8988T (cell line): ENCODE measurements around the gene ZCCHC14.
A peak's percentile ranks its signal among the peaks of the same experiment; 100 is the strongest.

Source experiments
- DNase-seq: peaks from one replicate; pipeline ENCODE4 v3.0.0; 2011

ZCCHC14 gene

DNA sequence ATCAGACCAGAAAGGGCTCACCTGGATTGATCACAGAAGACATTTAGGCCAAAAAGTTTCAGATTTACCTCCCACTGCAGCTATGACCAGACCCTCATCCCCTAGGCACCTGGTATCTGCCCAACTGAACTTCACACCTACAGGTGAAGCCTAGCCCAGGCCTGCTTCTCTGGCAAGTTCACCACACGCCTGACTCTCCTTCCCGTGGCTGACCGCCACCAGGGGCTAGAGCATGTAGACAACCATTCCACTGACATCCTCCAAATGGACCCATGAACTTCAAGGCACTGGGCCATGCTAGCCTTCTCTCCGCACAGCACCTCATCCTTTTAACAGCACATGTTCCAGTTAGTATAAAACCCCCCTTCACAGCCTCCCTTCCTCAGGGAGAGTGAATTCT, 18.8 kb downstream of the ZCCHC14 start:
- DNase-seq: no peak

DNA sequence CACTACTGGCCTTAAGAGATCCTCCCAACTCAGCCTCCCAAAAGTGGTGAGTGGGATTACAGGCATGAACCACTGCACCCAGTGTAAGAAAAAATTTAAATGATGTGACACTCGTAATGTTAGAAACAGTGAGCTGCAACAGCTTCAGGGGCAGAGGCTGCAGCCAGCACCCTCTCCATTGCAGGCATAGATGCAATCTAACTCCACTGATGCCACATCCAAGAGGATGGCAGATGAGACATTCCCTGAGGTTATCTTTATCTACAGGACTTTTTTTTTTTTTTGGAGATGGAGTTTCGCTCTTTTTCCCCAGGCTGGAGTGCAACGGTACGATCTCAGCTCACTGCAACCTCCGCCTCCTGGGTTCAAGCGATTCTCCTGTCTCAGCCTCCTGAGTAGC, 19.9 kb downstream of the ZCCHC14 start:
- no peak for DNase-seq

GRCh38 chr16:87472142-87472778, 20.6 kb downstream of the ZCCHC14 start:
- DNase-seq: no peak

DNA sequence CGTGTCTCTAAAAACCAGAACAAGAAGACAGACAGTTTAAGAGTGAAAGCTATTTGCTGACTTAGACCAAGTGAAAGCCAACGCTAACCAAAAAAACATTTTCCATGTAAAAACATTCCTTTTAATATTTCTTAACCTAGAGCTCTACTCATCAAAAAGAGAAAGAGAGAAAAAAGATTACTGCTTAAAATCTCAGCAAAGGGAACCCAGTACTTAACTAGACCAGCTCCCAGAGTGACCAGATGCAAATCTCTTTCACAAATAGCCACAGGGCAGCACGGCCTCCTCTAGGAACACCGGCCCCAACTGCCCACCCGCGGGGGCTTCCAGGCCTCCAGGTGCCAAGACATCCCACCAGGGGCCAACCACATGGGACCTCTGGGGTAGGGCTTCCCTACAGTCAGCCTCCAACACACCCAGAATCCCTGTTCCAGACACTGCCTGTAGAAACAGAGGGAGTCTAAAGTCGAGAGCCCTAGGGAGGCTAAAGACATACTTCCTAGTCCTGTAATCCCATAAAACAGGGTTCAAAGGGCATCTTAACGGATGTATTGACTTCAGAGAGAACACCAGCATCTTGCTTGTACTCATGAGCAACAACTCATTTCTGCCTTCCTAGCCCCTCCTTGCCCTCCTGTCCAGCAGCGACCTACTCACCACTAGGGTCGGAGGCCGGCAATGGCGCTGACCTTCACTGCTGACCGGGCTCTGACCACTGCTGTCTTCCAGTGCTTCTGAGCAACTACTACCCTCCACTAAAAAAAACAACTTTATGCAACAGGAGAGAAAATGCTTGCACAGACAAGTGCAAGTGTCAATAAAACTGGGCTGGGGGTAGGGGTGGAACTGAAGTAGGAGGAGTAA, 21.3 kb downstream of the ZCCHC14 start:
- no peak for DNase-seq

DNA sequence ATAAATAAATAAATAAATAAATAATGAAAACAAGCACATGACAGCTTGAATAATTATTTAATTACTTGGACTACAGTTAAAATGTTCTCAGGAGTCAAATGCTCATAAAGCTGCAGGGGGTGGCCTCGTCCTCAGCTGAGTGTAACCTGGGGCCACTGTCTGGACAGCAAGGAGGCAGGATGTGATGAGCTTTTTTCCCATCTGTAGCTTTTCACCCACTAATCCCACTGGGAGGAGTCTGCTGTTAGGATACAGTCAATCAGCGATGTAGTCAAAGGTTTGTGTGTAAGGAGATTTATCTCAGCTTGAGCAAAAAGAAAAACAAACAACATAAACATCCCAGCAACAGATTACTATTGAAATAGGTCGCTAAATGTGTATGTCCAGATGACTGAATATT, 22.5 kb downstream of the ZCCHC14 start:
- no peak for DNase-seq

DNA sequence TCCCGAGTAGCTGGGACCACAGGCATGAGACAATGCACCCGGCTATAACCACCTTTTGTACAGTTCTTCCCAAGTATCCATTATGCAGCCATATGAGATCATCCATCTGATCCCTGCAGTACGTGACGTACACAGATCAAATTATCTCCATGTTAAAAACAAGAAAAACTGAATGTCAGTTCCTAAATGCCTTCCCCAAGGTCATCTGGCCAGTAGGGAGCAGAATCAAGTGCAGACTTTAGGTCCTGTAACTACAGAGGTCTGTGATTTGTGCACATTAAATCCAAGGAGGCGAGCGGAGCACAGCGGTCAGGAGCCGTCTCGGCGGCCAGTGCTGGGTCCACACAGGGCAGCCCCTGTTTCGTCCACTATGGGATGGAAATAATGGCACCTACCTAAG, 23.7 kb downstream of the ZCCHC14 start:
- no peak for DNase-seq

DNA sequence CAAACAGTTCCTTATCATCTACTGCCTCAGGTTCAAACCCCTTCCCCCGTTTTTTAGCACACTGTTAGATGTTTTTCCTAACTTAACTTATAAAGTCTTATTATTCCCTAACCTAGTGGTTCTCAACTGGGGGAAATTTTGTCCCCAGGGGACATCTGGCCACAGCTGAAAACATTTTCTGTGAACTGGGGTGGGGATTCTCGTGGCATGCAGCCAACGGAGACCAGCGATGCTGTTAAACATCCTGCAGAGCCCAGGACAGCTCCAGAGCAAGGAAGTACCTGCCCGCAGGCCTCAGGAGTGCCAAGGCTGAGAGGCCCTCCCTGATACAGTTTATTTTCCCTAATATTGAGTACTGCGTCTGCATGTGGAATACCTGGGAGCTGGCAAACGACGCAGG, 24.3 kb downstream of the ZCCHC14 start:
- DNase-seq: no peak

- no peak for DNase-seq
Measured at GRCh38 chr16:87466975-87467501, 25.8 kb downstream of the ZCCHC14 start.

DNA sequence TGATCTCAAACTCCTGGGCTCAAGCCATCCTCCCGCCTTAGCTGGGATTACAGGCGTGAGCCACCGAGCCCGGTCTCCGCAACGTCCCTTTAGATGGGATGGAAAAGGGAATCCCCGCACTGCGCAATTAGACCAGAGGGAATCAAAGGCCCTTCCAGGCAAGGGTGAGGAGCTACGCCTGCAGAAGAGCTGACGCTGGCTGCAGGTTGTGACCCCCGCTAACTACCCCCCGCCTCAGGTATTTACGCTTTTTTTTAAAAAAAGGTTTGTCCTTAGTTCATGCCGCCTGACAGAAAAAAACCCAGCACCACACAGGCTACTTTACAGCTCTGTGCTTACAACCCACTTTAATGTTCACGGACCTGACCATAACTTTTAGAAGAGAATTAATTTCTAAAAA, 26.9 kb downstream of the ZCCHC14 start:
- no peak for DNase-seq

GRCh38 chr16:87465306-87465705, 27.5 kb downstream of the ZCCHC14 start:
- peak; percentile 60 for DNase-seq

GRCh38 chr16:87464691-87465300, 28.0 kb downstream of the ZCCHC14 start:
- no peak for DNase-seq

DNA sequence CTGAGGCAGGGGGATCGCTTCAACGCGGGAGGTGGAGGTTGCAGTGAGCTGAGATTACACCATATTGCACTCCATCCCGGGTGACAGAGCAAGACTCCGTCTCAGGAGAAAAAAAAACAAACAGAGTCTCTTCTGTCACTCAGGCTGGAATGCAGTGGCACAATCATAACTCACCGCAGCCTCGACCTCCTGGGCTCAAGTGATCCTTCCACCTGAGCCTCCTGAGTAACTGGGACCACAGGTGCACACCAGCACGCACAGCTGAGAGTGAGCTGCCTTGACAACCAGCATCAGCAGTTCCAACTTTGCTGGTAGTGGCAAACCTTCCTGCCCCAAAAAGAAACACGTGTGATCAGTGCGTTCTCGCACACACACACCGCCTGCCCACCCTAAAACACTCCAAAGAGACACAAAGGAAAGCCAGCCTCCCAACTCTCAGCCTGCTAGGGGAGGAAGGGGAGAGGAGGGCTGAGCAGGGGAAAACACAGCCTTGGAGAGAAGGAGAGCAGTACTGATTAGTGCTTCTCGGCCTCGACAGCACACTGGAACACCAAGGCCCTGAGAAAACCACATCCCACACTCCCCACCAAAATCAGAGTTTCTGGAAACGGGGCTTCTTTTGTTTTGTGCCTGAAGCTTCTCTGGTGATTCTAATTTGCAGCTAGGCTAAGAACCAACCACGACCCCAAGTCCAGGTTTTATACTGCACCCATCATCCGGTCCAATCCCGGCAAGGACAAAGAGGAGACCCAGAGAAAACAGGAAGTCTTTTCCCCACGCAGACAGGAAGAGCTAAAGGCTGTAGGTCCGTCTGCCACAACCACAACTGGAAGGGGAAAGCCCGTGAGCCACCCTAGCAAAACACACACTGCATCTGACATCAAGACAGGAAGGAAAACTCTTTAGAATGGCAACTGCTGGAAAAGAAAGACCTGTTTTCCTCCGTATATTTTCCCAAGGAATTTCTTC, 28.8 kb downstream of the ZCCHC14 start:
- DNase-seq: no peak

DNA sequence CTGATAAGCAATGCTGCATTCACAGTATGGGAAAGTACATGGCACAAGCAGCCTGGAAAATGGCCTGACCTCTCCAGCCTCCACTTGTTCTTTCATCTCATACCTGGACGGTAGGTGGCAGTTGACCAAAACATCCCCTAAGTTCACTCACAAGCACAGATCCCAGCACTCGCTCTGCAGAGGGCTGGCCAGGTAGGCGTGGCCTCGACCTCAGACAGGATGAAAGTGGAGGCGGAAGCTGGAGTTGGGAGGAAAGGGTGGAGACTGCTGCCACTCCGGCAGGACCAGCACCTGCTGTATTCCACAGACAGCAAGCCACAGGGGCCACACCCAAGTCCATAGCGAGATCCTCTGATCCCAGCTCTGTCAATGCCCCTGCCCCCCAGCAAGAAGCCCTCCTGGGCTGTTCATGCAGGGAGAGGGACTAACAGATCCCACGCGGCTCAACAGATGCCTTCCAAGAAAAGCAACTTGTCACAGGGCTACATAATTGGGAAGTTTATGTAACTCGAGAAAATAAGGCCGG, 31.3 kb downstream of the ZCCHC14 start:
- peak; percentile 95 for DNase-seq

DNA sequence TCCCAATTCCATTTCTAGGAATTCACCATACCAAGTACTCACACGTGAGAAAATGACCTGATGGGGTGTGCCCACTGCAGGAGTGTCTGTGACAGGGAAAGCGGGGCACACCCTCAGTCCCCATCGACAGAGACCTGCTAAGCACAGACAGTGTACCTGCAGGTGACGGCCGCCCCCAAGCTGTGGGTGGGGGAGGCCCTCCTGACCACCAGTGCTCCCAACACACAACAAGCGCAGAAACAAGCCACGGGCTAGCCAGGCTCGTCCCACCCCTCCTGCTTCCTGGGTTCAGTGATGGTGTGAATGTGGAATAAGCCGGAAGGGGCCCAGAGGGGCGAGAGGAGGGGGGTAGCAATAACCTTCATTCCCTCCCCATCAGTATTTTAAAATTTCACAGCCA, 31.9 kb downstream of the ZCCHC14 start:
- DNase-seq: no peak

GRCh38 chr16:87459833-87460232, 33.0 kb downstream of the ZCCHC14 start:
- DNase-seq: no peak

DNA sequence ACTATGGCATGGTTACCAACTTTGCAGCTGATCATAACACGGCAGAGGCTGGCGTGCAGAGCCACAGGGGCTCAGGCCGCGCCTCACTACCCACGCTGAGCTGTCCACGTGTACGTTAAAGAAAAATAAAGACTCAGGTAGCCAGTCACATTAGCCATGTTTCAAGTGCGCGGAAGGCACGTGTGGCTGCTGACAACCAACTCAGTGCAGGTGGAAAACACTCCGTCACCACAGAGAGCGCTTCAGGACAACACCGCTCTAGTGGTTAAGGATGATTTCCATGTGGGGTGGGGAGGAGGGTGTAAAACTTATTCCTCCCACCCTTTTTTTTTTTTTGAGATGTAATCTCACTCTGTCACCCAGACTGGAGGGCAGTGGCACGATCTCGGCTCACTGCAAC, 33.8 kb downstream of the ZCCHC14 start:
- DNase-seq: no peak

- DNase-seq: no peak
Measured at GRCh38 chr16:87458424-87458915, 34.4 kb downstream of the ZCCHC14 start.

DNA sequence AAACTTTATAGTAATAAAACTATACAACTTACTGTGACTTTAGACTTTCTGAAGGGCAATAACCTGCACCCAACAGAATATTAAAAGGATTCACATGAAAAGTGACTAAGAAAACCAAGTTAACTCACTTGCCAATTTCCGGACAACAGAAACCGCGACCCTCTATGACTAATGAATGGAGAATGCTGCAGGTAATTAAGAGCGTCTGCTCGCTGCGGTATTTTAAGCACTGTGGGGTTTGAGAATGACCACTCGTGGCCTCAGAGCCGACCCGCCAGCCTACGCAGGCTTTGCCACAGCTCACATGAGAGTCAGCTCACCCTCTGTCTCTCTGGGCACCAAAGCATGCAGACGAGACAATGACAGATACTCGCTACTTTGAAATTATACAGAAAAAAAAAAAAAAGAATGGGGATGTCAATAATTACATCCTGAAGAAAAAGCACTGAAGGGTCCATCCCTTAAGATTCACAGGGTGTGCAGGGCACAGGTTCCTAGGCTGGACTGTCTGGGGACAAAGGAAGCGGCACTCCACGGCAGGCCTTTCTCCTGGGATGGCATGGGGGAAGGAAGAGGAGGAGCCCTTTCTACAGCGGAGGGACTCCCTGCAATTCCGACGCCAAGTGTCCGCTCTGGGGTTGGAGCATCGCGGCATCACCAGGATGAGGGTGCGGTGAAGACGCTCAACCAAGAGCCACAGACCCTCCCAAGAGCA, 35.0 kb downstream of the ZCCHC14 start:
- peak; percentile 64 for DNase-seq

DNA sequence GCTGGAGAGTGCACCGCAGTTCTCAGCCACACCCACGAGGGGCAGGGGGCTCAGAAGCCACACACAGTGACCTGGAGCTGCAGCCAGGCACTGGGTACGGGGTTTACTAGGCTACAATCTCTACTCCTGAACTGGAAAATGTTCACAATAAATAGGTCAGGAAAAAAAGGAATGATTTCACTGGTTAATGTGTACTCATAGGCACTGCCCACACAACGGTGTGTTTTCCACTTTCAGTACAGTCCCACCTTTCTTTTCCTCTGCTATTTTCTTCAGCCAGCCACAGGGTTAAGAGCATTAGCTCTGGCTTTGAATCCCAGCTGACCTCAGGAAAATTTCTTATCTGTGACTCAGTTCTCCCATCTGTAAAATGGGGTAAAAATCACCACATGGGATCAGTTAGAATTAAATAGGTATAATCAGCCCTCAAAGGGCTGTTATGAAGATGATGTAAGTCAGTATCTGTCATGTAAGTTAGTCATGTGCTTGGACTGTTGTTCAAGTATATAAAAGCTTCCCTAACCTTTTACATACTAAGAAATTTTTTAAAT, 35.7 kb downstream of the ZCCHC14 start:
- no peak for DNase-seq

GRCh38 chr16:87454391-87454790, 38.4 kb downstream of the ZCCHC14 start:
- no peak for DNase-seq

DNA sequence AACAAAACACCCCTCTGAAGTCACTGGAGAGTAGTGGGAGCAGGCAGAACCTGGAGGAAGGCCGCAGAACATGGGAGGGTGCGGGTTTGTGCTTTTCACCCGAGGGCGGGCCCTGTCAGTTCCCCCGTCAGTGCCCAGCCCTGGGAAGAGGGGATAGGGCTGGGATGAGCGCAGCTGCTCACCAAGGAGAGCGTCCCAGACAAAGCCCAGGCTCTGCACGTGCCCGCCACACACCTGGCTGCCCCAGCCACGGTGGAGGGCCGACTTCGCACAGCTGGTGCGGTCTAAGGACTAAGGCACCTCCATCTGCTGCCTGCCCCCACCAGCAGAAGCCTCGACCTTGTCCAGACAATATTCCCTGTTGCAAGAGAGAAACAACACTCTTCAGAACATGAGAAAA, 39.5 kb downstream of the ZCCHC14 start:
- DNase-seq: no peak
